T-cell (primary cell): ENCODE data around the gene HMGN1. TPM values are rescaled to one million over a fixed set of nuclear protein-coding genes. Genes with fewer than 3 reads are reported as not detected.

ENCODE experiments used
- ATAC-seq, 4 experiments: fragments of 200-7000 bp in 3 of 4; fragments of 150-1000 bp in 1 of 4; cut with Tn5 transposase; replicated peaks in 1 of 4; 1 replicate in 3 of 4; 2 replicates in 1 of 4; pipeline ENCODE4 v1.10.0; 2021; ENCODE audit warnings: moderate library complexity in 3 of 4, mild to moderate bottlenecking in 2 of 4, moderate number of reproducible peaks in 1 of 4
- CTCF ChIA-PET, 2 donors: fragments of 300-600 bp; sonication (Branson Sonifier 250); formaldehyde crosslinking; loops; one replicate each; lab custom pipeline; 2022; ENCODE audit warnings: antibody characterized with exemption in 2 of 2; lab: Charles Lee
- POLR2A ChIA-PET, 2 donors: fragments of 300-600 bp; sonication (Branson Sonifier 250); formaldehyde crosslinking; loops; one replicate each; lab custom pipeline; 2022; ENCODE audit warnings: antibody characterized with exemption in 2 of 2; lab: Charles Lee
- DNase-seq, 35 experiments: peaks; one replicate each; pipeline versions ENCODE4 v3.0.0 to v3.0.0-alpha.2; 2013 to 2023
- H3K27ac ChIP-seq: one replicate; pipeline ENCODE4 v1.5.1; 2013; ENCODE audit warnings: low read length
- H3K27me3 ChIP-seq, 2 experiments: replicated peaks in 1 of 2; 1 replicate in 1 of 2; 2 replicates in 1 of 2; pipeline versions ENCODE4 v1.6.1 to v1.7.0; 2013; ENCODE audit warnings: low read length in 1 of 2, mixed read lengths in 1 of 2; ENCODE audit not compliant: control insufficient read depth in 2 of 2, insufficient read depth in 2 of 2; ENCODE audit errors: extremely low read depth in 1 of 2
- H3K36me3 ChIP-seq, 2 donors: 1 replicate in 1 of 2; 2 replicates in 1 of 2; pipeline versions ENCODE4 v1.6.1 to v1.7.0; 2013; ENCODE audit warnings: low read length in 1 of 2; ENCODE audit not compliant: control insufficient read depth in 2 of 2, insufficient read depth in 1 of 2; ENCODE audit errors: extremely low read depth in 1 of 2
- H3K4me1 ChIP-seq, 2 experiments: 1 replicate in 1 of 2; 2 replicates in 1 of 2; pipeline versions ENCODE4 v1.6.1 to v1.7.0; 2013; ENCODE audit warnings: low read length in 2 of 2, mixed read lengths in 1 of 2; ENCODE audit not compliant: insufficient read depth in 2 of 2, control insufficient read depth in 1 of 2; ENCODE audit errors: extremely low read depth in 1 of 2
- H3K4me3 ChIP-seq, 2 donors: 1 replicate in 1 of 2; 2 replicates in 1 of 2; pipeline versions ENCODE4 v1.5.1 to v1.7.0; 2013; ENCODE audit warnings: mild to moderate bottlenecking in 2 of 2, low read length in 1 of 2, moderate library complexity in 1 of 2; ENCODE audit not compliant: control insufficient read depth in 1 of 2; ENCODE audit errors: extremely low read depth in 1 of 2
- H3K9me3 ChIP-seq: 2 replicates; pipeline ENCODE4 v1.7.0; 2013
- H3K27ac Mint-ChIP-seq, 2 donors: one replicate each; pipeline ENCODE4 v1.8.0; 2020 to 2021; ENCODE audit warnings: mild to moderate bottlenecking in 2 of 2, mixed read lengths in 2 of 2
- H3K27me3 Mint-ChIP-seq, 2 donors: one replicate each; pipeline ENCODE4 v1.8.0; 2021 to 2022; ENCODE audit warnings: mixed read lengths in 2 of 2
- H3K36me3 Mint-ChIP-seq: one replicate; pipeline ENCODE4 v1.8.0; 2021; ENCODE audit warnings: mixed read lengths
- H3K4me1 Mint-ChIP-seq, 3 donors: one replicate each; pipeline ENCODE4 v1.8.0; 2020 to 2022; ENCODE audit warnings: mixed read lengths in 3 of 3, mild to moderate bottlenecking in 1 of 3
- H3K4me3 Mint-ChIP-seq, 3 donors: one replicate each; pipeline ENCODE4 v1.8.0; 2020 to 2022; ENCODE audit warnings: mild to moderate bottlenecking in 3 of 3, mixed read lengths in 3 of 3, moderate library complexity in 3 of 3
- H3K9me3 Mint-ChIP-seq, 3 donors: one replicate each; pipeline ENCODE4 v1.8.0; 2020 to 2022; ENCODE audit warnings: mixed read lengths in 3 of 3
- WGBS: methylation state at CpG from one replicate; pipeline ENCODE4 v1.1.5; 2013; ENCODE audit warnings: missing lambda C conversion rate; ENCODE audit not compliant: insufficient coverage; 5-methylcytosine and 5-hydroxymethylcytosine counted together
- total RNA-seq, 35 experiments: library from RNA in 6 of 35; stranded (reverse) in 6 of 35; fragments of 120-200 nt in 1 of 35; gene quantifications; one replicate each; pipeline versions ENCODE4 v1.2.1 to v1.2.4 and lab custom pipeline; 2013 to 2026

The HMGN1 gene
- total RNA-seq, 5 donors from 2014 or later (not counting 1 experiment from before 2014, with no cell fraction given) = 206 to 254 (median 239) TPM

DNA sequence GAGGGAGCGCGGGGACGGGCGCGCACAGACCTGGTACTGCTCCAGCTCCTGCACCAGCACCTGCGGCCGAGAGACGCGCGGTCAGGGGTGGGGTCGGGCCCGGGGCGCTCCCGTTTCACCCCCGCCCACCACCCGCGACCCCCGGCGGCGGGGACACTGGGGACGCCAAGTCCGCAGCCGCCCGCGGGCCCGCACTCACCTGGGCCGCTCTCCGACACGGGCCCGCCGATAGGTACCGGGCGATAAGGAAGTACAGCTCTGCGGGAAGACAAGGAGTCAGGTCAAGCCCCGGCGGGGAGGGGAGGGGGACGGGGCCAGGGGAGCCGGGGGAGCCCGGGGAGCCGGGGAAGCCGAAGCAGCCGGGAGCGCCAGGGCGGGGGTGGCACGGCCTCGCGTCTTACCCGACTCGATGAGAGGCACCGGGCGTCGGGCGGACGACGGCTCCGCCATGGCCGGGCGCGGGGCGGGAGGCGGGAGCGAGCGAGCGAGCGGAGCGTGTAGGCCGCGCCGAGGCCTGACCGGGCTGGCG is 35.8 kb downstream of the HMGN1 start:
- DNase-seq (peak in 19 of 35 experiments; percentile 1 to 51 (median 16)), ATAC-seq (peak; percentile 11 to 25 (median 18))
- H3K27me3 Mint-ChIP-seq = no peaks in the 10 kb centered on the region
- peak overlapping the region; percentile 88 to 90 (median 90) for H3K4me3 Mint-ChIP-seq
- ChIA-PET CTCF (interaction anchor here (0.6 to 1.6 kb wide), 4 partner anchors 9 to 74 kb away, joined by 3 to 12 read pairs (median 6); no protein-coding TSS in a partner anchor), POLR2A (interaction anchor here (0.6 to 2.1 kb wide), 9 partner anchors 11 to 1750 kb away, joined by 3 to 15 read pairs (median 3); partner anchors contain the start of gene HMGN1 (in 1 of the 2))
- peaks cover 15% of the 10 kb centered on the region for H3K36me3 Mint-ChIP-seq
- H3K27ac Mint-ChIP-seq = peak overlapping the region; percentile 78 to 96
- H3K4me1 Mint-ChIP-seq = peaks cover 50 to 59% (median 57%) of the 10 kb centered on the region in 3 donors
- WGBS = under 1% methylated on average over 61 of the region's 71 CpGs
- H3K9me3 ChIP-seq = no peaks in the 10 kb centered on the region
- peaks cover 13 to 26% of the 10 kb centered on the region in 2 experiments for H3K4me1 ChIP-seq
- peak overlapping the region; percentile 18 for H3K27ac ChIP-seq
- H3K4me3 ChIP-seq = peak overlapping the region; percentile 82 to 83
- no peaks in the 10 kb centered on the region for H3K9me3 Mint-ChIP-seq
- peaks cover 6 to 14% of the 10 kb centered on the region in 2 donors for H3K36me3 ChIP-seq
- no peaks in the 10 kb centered on the region for H3K27me3 ChIP-seq

DNA sequence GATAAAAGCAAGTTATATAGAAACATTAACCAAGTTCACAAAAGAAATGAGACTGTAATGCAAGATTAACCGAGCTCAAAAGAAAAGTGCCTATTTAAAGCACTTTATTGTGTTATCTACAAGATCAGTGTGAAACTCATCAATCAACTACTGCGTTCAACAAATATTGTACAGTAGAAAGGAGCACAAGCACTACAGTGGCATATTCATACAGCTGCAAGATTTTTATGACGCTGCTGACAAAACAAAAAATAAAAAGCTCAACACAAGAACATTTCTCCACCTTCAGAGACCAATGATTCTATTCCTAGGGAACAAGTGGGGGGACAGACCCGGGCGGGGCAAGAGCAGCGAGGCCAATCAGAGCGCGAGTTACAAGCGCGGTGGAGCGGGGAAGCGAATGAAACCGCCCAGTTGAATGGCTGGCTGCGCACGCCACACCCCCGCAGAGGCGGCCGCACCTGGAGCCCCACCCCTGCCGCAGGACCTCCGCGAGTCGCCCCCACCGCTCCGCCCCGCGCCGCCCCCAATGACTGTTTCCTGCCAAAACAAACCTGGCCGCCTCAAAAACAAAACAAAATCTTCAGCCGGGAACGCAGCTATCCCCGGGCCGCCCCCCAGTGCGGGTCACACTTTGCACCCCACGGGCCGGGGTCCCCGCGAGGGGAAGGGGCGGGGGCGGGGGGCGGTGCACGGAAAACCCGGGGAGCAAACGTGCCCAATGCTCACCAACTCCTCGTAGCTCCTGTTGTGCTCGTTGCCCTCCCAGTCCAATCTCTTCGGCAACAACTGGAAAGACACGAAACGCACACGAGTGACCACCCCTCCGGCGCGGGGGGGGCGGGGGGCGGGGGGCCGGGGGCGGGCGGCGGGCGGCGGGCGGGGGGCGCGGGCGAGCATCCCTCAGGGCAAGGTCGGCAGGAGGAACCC is 36.5 kb downstream of the HMGN1 start:
- Mint-ChIP-seq H3K9me3 (no peaks in the 10 kb centered on the region), H3K36me3 (peaks cover 20% of the 10 kb centered on the region), H3K4me3 (peak overlapping the region; percentile 88 to 90 (median 88)), H3K4me1 (peaks cover 57 to 66% (median 58%) of the 10 kb centered on the region in 3 donors), H3K27ac (peak overlapping the region; percentile 91 to 96), H3K27me3 (no peaks in the 10 kb centered on the region)
- H3K27ac ChIP-seq = peak overlapping the region; percentile 30
- peak; percentile 81 to 88 (median 86) for ATAC-seq
- 2% methylated on average over 37 of the region's 65 CpGs for WGBS
- CTCF ChIA-PET = interaction anchor here (0.6 to 1.6 kb wide), 10 partner anchors 8 to 129 kb away, joined by 3 to 12 read pairs (median 4); partner anchors contain the start of gene PSMG1 (in 1 of the 2)
- H3K9me3 ChIP-seq = no peaks in the 10 kb centered on the region
- peak overlapping the region; percentile 44 to 82 for H3K4me3 ChIP-seq
- no peaks in the 10 kb centered on the region for H3K27me3 ChIP-seq
- H3K4me1 ChIP-seq = peaks cover 13 to 29% of the 10 kb centered on the region in 2 experiments
- POLR2A ChIA-PET = interaction anchor here (0.6 to 2.1 kb wide), 16 partner anchors 9 to 1749 kb away, joined by 3 to 15 read pairs (median 3); partner anchors contain the start of gene HMGN1 (in 1 of the 2)
- DNase-seq = peak; percentile 89 to 98 (median 95)
- H3K36me3 ChIP-seq = peaks cover 6 to 14% of the 10 kb centered on the region in 2 donors

DNA sequence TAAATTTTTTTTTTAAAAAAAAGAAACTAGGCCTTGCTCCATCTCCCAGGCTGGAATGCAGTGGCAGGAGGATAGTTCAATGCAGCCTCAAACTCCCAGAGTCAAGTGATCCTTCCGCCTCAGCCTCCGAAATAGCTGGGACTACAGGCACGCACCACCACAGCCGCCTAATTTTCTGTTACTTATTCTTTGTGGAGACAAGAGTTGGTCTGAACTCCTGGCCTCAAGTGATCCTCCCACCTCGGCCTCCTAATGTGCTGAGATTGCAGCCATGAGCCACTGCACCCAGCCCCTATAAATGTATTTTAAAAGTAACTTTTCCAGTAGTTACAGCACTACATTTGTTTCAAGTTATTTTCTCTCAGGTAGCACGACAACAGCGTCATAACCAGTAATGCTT is 37.7 kb downstream of the HMGN1 start:
- ATAC-seq (no peak), DNase-seq (no peak)
- Histone ChIP-seq H3K27me3 (no peaks in the 10 kb centered on the region), H3K4me1 (peaks cover 13 to 29% of the 10 kb centered on the region in 2 experiments), H3K9me3 (no peaks in the 10 kb centered on the region), H3K4me3 (no peak overlapping the region), H3K27ac (no peak overlapping the region), H3K36me3 (peaks cover 6 to 17% of the 10 kb centered on the region in 2 donors)
- POLR2A ChIA-PET = interaction anchor here (0.6 to 2.1 kb wide), 6 partner anchors 8 to 77 kb away, joined by 3 to 15 read pairs (median 5); no protein-coding TSS in a partner anchor
- CTCF ChIA-PET = interaction anchor here in 1 of 2 donors (1.0 kb wide), 1 partner anchor 9 kb away, joined by 7 read pairs; no protein-coding TSS in a partner anchor
- H3K4me3 Mint-ChIP-seq = peak overlapping the region in 2 of 3 donors; percentile 28 to 90
- peak overlapping the region; percentile 28 to 43 for H3K27ac Mint-ChIP-seq
- H3K36me3 Mint-ChIP-seq = peaks cover 20% of the 10 kb centered on the region
- peaks cover 55 to 62% (median 57%) of the 10 kb centered on the region in 3 donors for H3K4me1 Mint-ChIP-seq
- H3K27me3 Mint-ChIP-seq = no peaks in the 10 kb centered on the region
- 97% methylated on average over 6 of the region's 7 CpGs for WGBS
- no peaks in the 10 kb centered on the region for H3K9me3 Mint-ChIP-seq

DNA sequence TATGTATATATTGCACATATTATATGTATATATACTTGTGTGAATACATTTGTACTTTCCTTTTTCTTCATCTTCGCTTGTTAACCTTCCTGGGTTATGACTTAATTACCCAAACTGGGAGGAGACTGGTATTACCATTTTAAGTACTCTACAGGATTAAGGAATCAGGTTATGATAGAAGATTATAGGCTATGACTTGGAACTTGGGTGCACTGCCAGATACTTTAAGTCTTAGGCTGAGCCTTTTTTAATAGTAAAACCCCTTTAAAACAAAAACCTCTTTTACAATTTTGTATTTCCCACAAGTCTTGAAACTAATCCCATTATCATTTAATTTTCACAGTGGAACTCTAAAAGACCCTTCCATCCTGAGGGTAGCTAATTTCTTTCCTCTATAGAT is 41.4 kb downstream of the HMGN1 start:
- peaks cover 24% of the 10 kb centered on the region for H3K36me3 Mint-ChIP-seq
- H3K9me3 ChIP-seq = no peaks in the 10 kb centered on the region

DNA sequence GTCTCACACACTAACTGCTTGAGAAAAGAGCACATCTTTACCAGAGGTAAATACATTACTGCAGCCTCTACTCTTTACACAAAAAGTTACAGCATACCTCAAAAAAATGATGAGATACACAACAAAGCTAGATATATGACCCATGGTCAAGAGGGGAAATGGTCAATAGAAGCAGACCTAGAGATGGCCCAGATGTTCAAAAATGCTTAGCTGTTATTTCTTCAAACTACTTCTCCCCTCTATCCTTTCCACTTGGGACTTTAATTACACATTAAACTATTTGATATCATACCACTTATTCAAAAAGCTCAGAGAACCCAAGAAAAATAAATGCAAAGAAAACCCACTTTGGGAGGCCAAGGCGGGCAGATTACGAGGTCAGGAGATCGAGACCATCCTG is 48.3 kb downstream of the HMGN1 start:
- WGBS = no CpG with 5 or more reads among the region's 3 CpGs
- Mint-ChIP-seq H3K36me3 (peaks cover 45% of the 10 kb centered on the region), H3K9me3 (peaks cover 0 to 4% (median 3%) of the 10 kb centered on the region in 3 donors), H3K27me3 (no peaks in the 10 kb centered on the region), H3K4me1 (peaks cover 44 to 53% (median 44%) of the 10 kb centered on the region in 3 donors), H3K4me3 (peak overlapping the region in 1 of 3 donors; percentile 8), H3K27ac (no peak overlapping the region)
- no peaks in the 10 kb centered on the region for H3K27me3 ChIP-seq
- ATAC-seq (no peak), DNase-seq (no peak)
- ChIA-PET CTCF (interaction anchor here in 1 of 2 donors (0.6 kb wide), 1 partner anchor 100 kb away, joined by 3 read pairs; no protein-coding TSS in a partner anchor), POLR2A (interaction anchor here (0.6 to 1.5 kb wide), 3 partner anchors 12 to 141 kb away, joined by 3 to 6 read pairs (median 4); no protein-coding TSS in a partner anchor)
- no peak overlapping the region for H3K27ac ChIP-seq
- peaks cover 4 to 37% of the 10 kb centered on the region in 2 donors for H3K36me3 ChIP-seq
- H3K4me1 ChIP-seq = peaks cover 0 to 5% of the 10 kb centered on the region in 2 experiments
- no peak overlapping the region for H3K4me3 ChIP-seq
- H3K9me3 ChIP-seq = no peaks in the 10 kb centered on the region

More for the DNA sequence above, 41.4 kb downstream of the HMGN1 start:
- Mint-ChIP-seq H3K4me1 (peaks cover 50 to 53% (median 51%) of the 10 kb centered on the region in 3 donors), H3K9me3 (no peaks in the 10 kb centered on the region), H3K27ac (no peak overlapping the region), H3K4me3 (no peak overlapping the region), H3K27me3 (no peaks in the 10 kb centered on the region)
- no peak overlapping the region for H3K4me3 ChIP-seq
- ATAC-seq = no peak
- DNase-seq = no peak
- peaks cover 8 to 20% of the 10 kb centered on the region in 2 experiments for H3K4me1 ChIP-seq
- CTCF ChIA-PET = no interaction called here
- POLR2A ChIA-PET = no interaction called here
- H3K27me3 ChIP-seq = no peaks in the 10 kb centered on the region
- no CpG with 5 or more reads among the region's 1 CpG for WGBS
- H3K27ac ChIP-seq = no peak overlapping the region
- H3K36me3 ChIP-seq = peaks cover 10 to 22% of the 10 kb centered on the region in 2 donors
